ENCODE measurements around the gene RAP1GAP. TPM values are rescaled to one million over a fixed set of nuclear protein-coding genes. Genes with fewer than 3 reads are reported as not detected.

The RAP1GAP gene
- total RNA-seq, 6 experiments from 2014 or later: 0.07 to 0.19 TPM; not detected in 4

GRCh38 chr1:21576031-21576797, 92.9 kb downstream of the RAP1GAP start:
- TF ChIP-seq CTCF (IDR thresholded peaks at IDR 0.05): no peak
- H3K27ac Mint-ChIP-seq: no peak overlapping the region
- H3K27me3 Mint-ChIP-seq (ENCODE audit: insufficient read depth): peaks cover 19% of the 10 kb centered on the region
- no peaks in the 10 kb centered on the region for H3K36me3 Mint-ChIP-seq (ENCODE audit: low read depth)
- H3K4me1 Mint-ChIP-seq (ENCODE audit: low read depth): peaks cover 8% of the 10 kb centered on the region; the same call in 1 of the 2 replicates
- no peaks in the 10 kb centered on the region for H3K9me3 Mint-ChIP-seq
- H3K4me3 Mint-ChIP-seq: no peak overlapping the region
- DNase-seq: no peak

DNA sequence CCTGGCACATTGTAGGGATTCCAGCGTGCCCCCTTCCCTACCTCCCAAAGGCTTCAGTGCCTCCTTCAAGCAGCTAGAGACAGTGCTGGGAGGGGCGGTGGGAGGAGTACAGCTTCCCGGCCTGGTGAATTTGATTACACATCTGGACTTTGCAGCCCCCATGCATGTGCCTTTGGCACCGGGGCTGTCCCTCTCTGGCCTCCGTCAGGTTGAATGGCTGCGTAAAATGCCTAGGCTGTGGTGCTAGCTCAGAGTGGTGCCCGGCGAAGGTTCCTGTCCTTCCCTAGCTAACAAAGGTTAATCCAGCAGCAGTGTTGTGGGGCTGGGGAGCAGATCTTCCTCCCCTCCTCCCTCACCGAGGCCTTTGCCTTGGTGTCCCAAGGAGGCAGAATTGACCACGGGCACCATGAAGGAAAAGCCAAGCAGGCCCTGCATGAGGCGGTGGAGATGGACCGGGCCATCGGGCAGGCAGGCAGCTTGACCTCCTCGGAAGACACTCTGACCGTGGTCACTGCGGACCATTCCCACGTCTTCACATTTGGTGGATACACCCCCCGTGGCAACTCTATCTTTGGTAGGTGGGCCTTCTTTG, 93.7 kb downstream of the RAP1GAP start:
- TF ChIP-seq CTCF (IDR thresholded peaks at IDR 0.05): no peak
- DNase-seq: no peak
- Mint-ChIP-seq H3K27ac (no peak overlapping the region), H3K9me3 (no peaks in the 10 kb centered on the region), H3K4me1 (ENCODE audit: low read depth) (peaks cover 8% of the 10 kb centered on the region; the same call in 1 of the 2 replicates), H3K27me3 (ENCODE audit: insufficient read depth) (peaks cover 15% of the 10 kb centered on the region), H3K36me3 (ENCODE audit: low read depth) (no peaks in the 10 kb centered on the region), H3K4me3 (no peak overlapping the region)

DNA sequence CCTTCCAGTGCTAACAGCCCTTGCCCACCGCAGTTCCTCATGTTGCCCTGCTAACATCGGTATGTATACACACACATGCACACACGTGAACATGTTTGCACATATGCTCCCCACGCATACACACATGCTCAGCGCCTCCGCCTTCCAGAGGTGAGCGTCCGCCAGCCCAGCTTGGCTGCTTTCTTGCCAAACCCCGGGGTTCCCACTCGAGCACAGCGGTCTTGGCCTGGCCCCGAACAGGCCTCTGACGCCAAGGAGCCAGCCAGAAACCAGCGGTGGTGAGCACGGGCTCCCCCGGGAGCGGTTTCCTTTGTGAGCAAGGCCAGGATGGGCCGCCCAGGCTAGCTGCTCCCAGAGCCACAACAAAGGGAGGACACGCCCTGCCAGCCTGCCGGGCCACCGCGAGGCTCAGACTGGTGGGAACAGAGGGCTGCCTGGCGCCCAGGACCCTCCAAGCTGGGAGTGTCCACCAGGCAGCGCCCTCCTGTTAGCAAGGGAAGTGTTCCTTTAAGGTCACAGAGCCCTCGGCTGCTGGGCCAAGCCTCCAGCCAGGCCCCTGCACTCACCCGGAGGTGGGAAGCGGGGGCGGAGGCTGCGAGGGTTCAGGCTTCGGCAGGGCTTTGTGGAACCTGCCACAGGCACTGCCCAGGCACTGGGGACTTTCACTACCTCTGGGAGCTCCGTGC, 94.5 kb downstream of the RAP1GAP start:
- H3K4me3 Mint-ChIP-seq: no peak overlapping the region
- no peaks in the 10 kb centered on the region for H3K9me3 Mint-ChIP-seq
- TF ChIP-seq CTCF (IDR thresholded peaks at IDR 0.05): no peak
- no peak overlapping the region for H3K27ac Mint-ChIP-seq
- H3K36me3 Mint-ChIP-seq (ENCODE audit: low read depth): no peaks in the 10 kb centered on the region
- no peak for DNase-seq
- H3K27me3 Mint-ChIP-seq (ENCODE audit: insufficient read depth): peaks cover 8% of the 10 kb centered on the region
- peaks cover 8% of the 10 kb centered on the region; the same call in 1 of the 2 replicates for H3K4me1 Mint-ChIP-seq (ENCODE audit: low read depth)

- TF ChIP-seq CTCF (IDR thresholded peaks at IDR 0.05): peak; percentile 76
- H3K27me3 Mint-ChIP-seq (ENCODE audit: insufficient read depth): peaks cover 5% of the 10 kb centered on the region
- DNase-seq: peak; percentile 55
- no peaks in the 10 kb centered on the region for H3K9me3 Mint-ChIP-seq
- peaks cover 8% of the 10 kb centered on the region; the same call in 1 of the 2 replicates for H3K4me1 Mint-ChIP-seq (ENCODE audit: low read depth)
- H3K27ac Mint-ChIP-seq: no peak overlapping the region
- H3K36me3 Mint-ChIP-seq (ENCODE audit: low read depth): no peaks in the 10 kb centered on the region
- no peak overlapping the region for H3K4me3 Mint-ChIP-seq
These were observed 95.1 kb downstream of the RAP1GAP start for GRCh38 chr1:21573971-21574465.

DNA sequence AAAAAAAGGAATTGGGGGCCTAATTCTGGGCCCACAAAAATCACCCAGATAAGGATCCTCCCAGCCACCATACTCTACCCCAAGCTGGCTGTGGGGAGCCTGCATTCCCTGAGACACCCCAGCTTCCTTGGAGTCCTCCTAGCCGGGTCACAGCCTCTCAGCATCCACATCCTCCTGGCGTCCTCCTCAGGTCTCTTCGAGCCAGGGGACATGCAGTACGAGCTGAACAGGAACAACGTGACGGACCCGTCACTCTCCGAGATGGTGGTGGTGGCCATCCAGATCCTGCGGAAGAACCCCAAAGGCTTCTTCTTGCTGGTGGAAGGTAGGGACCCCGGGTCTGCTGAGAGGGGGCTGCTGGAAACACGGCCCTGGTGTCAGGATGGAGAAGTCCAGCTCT, 95.7 kb downstream of the RAP1GAP start:
- H3K9me3 Mint-ChIP-seq: no peaks in the 10 kb centered on the region
- DNase-seq: no peak
- H3K4me1 Mint-ChIP-seq (ENCODE audit: low read depth): peaks cover 13% of the 10 kb centered on the region
- peaks cover 6% of the 10 kb centered on the region for H3K27me3 Mint-ChIP-seq (ENCODE audit: insufficient read depth)
- H3K27ac Mint-ChIP-seq: no peak overlapping the region
- no peak overlapping the region for H3K4me3 Mint-ChIP-seq
- no peak for TF ChIP-seq CTCF (IDR thresholded peaks at IDR 0.05)
- no peaks in the 10 kb centered on the region for H3K36me3 Mint-ChIP-seq (ENCODE audit: low read depth)
